ENCODE measurements around the gene MRAP. TPM values are rescaled to one million over a fixed set of nuclear protein-coding genes. Genes with fewer than 3 reads are reported as not detected.

Gene MRAP
- total RNA-seq, 1 experiment from 2014 or later, result not detected

- no peak for DNase-seq
- no peak for TF ChIP-seq CTCF (IDR thresholded peaks at IDR 0.05; ENCODE audit: unreplicated experiment)
Observed at GRCh38 chr21:32320726-32321125, 22.1 kb downstream of the MRAP start.

GRCh38 chr21:32321480-32321879 is 22.8 kb downstream of the MRAP start:
- no TSS peak for BruUV-seq (replicated peaks)
- CTCF ChIA-PET, result no interaction called here
- H3K4me3 Mint-ChIP-seq (ENCODE audit: low read depth, unreplicated experiment), result no peak overlapping the region
- peaks cover 27% of the 10 kb centered on the region for H3K36me3 Mint-ChIP-seq (ENCODE audit: insufficient read depth, unreplicated experiment)
- no peaks in the 10 kb centered on the region for H3K9me3 Mint-ChIP-seq (ENCODE audit: low read depth, unreplicated experiment)
- no peak for TF ChIP-seq CTCF (IDR thresholded peaks at IDR 0.05; ENCODE audit: unreplicated experiment)
- intact Hi-C loops (cut with micrococcal nuclease; ENCODE audit: unreplicated experiment), result no loop called here
- DNase-seq, result no peak
- no peak overlapping the region for H3K27ac Mint-ChIP-seq (ENCODE audit: unreplicated experiment)
- peaks cover 13% of the 10 kb centered on the region for H3K4me1 Mint-ChIP-seq (ENCODE audit: low read depth, unreplicated experiment)
- no peaks in the 10 kb centered on the region for H3K27me3 Mint-ChIP-seq (ENCODE audit: unreplicated experiment)

More at GRCh38 chr21:32320726-32321125, 22.1 kb downstream of the MRAP start:
- no peak overlapping the region for H3K4me3 Mint-ChIP-seq (ENCODE audit: low read depth, unreplicated experiment)
- H3K4me1 Mint-ChIP-seq (ENCODE audit: low read depth, unreplicated experiment), result peaks cover 13% of the 10 kb centered on the region
- H3K27me3 Mint-ChIP-seq (ENCODE audit: unreplicated experiment), result no peaks in the 10 kb centered on the region
- CTCF ChIA-PET, result no interaction called here
- BruUV-seq (replicated peaks), result no TSS peak
- H3K27ac Mint-ChIP-seq (ENCODE audit: unreplicated experiment), result no peak overlapping the region
- intact Hi-C loops (cut with micrococcal nuclease; ENCODE audit: unreplicated experiment), result no loop called here
- peaks cover 27% of the 10 kb centered on the region for H3K36me3 Mint-ChIP-seq (ENCODE audit: insufficient read depth, unreplicated experiment)
- H3K9me3 Mint-ChIP-seq (ENCODE audit: low read depth, unreplicated experiment), result no peaks in the 10 kb centered on the region

DNA sequence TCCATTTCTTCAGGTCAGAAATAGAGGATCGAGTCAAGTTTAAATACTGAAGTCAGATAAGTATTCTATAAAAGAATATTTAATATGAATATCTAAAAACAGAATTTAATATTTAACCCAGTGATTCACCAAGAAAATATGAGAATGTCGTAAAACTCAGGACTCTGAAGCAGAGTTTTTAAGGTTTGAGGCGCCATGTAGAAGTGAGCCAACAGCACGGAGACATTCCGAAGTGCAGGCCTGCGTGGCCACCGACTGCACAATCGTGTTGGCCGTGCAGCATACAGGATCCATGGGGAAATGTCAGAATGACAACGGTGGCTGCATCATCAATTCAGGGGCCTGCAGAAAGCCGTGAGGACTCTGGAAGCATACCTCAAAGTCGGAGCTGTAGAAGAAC is 23.4 kb downstream of the MRAP start:
- CTCF ChIA-PET, result no interaction called here
- Mint-ChIP-seq H3K27me3 (ENCODE audit: unreplicated experiment) (no peaks in the 10 kb centered on the region), H3K4me3 (ENCODE audit: low read depth, unreplicated experiment) (no peak overlapping the region), H3K36me3 (ENCODE audit: insufficient read depth, unreplicated experiment) (peaks cover 27% of the 10 kb centered on the region), H3K27ac (ENCODE audit: unreplicated experiment) (no peak overlapping the region), H3K9me3 (ENCODE audit: low read depth, unreplicated experiment) (no peaks in the 10 kb centered on the region), H3K4me1 (ENCODE audit: low read depth, unreplicated experiment) (peaks cover 13% of the 10 kb centered on the region)
- no TSS peak for BruUV-seq (replicated peaks)
- intact Hi-C loops (cut with micrococcal nuclease; ENCODE audit: unreplicated experiment), result no loop called here
- no peak for TF ChIP-seq CTCF (IDR thresholded peaks at IDR 0.05; ENCODE audit: unreplicated experiment)
- no peak for DNase-seq

DNA sequence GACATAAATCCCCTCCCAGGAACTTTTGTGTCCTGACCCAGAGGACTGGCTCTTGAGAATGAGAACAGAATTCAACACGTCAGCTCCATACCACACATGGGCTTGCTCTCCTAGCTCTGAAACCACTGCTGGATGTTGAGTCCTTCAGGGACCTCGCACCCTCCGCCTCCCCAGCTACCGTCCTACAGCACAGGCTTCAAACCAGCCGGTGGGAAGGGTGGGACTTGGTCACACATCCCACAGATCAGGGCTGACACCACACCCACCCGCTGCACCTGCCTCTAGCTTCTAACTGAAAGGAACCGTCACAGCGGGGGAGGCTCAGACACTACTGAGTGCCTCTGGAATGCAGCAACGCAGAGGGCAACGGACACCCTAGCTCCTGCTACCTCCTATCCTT is 24.0 kb downstream of the MRAP start:
- CTCF ChIA-PET, result no interaction called here
- no peaks in the 10 kb centered on the region for H3K27me3 Mint-ChIP-seq (ENCODE audit: unreplicated experiment)
- no peak overlapping the region for H3K4me3 Mint-ChIP-seq (ENCODE audit: low read depth, unreplicated experiment)
- peaks cover 13% of the 10 kb centered on the region for H3K4me1 Mint-ChIP-seq (ENCODE audit: low read depth, unreplicated experiment)
- no peak for DNase-seq
- peaks cover 27% of the 10 kb centered on the region for H3K36me3 Mint-ChIP-seq (ENCODE audit: insufficient read depth, unreplicated experiment)
- no peak overlapping the region for H3K27ac Mint-ChIP-seq (ENCODE audit: unreplicated experiment)
- no peak for TF ChIP-seq CTCF (IDR thresholded peaks at IDR 0.05; ENCODE audit: unreplicated experiment)
- intact Hi-C loops (cut with micrococcal nuclease; ENCODE audit: unreplicated experiment), result no loop called here
- no TSS peak for BruUV-seq (replicated peaks)
- no peaks in the 10 kb centered on the region for H3K9me3 Mint-ChIP-seq (ENCODE audit: low read depth, unreplicated experiment)
